HG03378 (cell line): Measurements from ENCODE around the gene LHPP.
A peak's percentile ranks its signal among the peaks of the same experiment; 100 is the strongest.
"Not testable (repeated sequence)": the region's sequence is repeated elsewhere in the genome, so short reads cannot be mapped to it uniquely, and the experiment has no call there.

Experiments used
- ATAC-seq: cut with Tn5 transposase; IDR thresholded peaks from one replicate; pipeline ENCODE4 v1.9.1; 2021; ENCODE audit warnings: mild to moderate bottlenecking, moderate library complexity; ENCODE audit not compliant: unreplicated experiment

Gene LHPP

DNA sequence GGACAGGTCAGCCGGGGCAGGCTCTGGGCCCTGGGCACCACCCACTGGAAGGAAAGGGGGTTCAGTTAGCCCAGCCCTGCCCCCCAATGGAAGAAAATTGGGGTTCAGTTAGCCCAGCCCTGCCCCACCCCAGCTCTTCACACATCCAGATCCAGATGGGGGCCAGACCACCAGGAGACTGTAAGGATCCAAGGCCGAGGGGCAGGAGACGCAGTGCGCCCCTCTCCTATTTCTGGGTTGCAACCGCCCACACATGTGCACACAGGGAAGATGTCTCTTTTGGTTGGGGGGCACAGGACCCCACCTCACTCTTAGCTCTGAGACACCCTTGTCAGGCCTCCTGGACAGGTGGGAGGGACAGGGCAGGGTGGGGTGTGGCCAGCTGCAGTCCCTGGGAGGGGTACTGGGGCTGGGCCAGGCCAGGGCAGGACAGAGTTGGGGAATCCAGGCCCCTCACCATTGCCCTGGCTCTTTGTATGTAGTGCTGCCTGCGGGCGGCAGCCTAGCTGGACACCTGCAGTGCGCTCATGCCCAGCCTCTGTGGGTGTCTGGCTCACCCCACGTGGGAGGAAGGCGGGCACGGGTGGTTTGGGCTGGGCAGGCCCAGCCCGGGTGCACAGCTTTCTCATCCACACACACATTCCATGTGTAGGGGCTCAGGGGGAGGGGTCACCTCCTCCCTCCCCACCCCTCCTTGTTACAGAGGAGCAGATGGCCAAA is 141.2 kb downstream of the LHPP start:
- no peak for ATAC-seq

DNA sequence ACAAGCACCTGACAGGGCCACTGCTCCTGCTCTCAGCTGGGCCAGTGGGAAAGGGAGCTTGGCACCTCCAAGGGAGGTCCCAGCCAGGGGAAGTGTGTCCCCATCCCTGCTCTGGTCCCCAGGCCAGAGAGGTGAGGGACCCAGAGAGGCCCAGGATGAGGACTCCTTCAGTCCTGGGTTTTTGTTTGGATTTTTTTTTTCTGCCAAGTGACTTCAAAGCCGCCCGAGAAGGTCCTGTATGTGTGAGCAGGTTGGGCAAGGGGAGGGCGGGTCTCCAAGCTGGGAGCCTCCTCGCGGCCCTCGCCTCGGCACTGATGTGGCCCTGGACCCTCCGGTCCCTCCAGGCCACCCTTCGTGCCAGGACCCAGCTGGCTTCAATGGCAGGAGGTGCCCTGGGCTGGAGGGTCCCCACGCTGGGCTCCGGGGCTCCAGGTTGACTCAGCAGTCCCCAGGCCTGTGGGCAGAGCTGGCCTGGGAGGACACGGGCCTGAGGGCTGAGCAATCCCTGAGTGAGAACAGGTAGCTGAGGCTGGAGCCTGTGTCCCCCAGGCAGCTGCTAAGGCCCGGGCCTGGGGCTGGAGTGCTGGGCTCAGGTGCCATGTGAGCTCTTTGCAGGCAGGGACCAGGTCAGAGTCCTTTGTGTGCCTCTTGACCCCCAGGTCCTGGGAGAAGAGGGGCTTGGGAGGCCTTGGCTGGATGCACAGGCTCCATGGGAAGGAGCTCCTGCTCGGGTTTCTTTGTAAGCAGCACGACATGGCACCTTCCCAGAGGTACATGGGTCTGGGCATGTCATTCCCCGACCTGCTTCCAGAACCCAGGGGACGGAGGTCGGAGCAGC is 142.0 kb downstream of the LHPP start:
- no peak for ATAC-seq

DNA sequence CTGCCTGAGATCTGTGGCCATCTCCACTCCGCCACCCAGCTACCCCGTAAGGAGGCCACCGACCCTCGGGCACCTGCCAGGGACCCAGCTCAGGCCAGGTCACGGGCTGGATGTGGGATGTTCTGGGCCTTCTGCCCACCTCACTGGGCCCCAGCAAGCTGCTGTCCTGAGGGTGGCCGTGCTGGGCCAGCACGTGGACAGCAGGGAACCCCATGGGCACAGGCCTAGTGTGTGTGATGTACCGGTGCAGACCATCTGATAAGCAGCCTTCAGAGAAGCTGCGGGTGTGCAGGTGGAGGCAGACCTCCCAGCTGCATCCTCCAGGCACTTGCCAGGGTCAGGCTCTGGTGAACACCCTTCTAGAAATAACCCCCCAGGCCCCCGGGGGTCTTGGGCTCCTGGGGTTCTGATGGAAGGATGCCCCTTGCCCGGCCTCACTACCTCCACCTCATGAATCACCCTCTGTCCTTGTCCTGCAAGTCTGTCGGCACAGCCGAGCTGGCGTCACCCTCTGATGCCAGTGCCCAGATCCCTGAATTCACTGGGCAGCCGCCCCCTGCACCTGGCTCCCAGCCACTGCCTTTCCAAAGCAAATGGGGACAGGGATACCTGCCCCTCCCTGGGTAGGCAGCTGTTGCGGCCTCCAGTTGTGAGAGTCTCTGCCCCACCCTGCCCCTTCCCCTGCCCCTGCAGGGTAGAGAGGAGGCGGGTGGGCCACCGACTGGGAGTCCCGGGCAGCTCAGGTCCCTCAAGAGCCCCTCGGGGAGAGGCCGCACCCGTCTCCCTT is 142.8 kb downstream of the LHPP start:
- no peak for ATAC-seq

DNA sequence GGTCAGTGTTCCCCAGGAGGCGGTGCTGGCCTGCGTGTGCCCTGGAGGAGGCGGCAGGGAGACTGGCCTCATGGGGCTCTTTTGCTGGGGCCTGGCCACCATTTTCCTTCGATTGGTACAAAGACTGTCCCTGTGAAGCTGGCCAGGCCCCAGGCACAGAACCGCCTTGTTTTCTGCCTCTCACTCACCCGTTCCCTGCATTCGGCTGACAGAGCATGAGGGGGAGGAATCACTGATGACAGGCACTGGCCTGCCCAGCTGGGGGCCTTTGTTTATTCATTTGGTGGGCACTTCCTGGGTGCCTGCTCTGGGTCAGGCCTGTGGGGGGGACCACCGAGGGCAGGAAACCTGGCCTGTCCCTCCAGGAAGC is 143.4 kb downstream of the LHPP start:
- ATAC-seq = no peak

DNA sequence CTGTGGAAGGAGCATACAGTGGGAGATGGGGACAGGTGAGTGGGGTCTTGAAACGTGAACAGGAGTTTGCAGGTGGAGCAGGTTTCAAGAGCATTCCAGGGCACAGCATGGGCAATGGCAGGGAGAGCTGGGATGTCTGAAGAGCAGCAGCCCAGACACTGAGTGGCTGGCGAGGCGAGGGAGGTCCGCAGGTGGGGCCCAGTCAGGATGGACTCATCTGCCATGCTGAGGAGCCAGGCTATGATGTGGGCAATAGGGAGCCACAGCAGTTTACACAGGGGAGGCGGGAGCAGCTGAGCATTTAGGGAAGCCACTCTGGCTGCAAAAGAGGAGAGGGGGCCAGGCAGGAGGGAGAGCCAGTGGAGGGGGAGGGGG is 143.8 kb downstream of the LHPP start:
- ATAC-seq = no peak

GRCh38 chr10:124605856-124606812 is 144.5 kb downstream of the LHPP start:
- ATAC-seq = no peak

DNA sequence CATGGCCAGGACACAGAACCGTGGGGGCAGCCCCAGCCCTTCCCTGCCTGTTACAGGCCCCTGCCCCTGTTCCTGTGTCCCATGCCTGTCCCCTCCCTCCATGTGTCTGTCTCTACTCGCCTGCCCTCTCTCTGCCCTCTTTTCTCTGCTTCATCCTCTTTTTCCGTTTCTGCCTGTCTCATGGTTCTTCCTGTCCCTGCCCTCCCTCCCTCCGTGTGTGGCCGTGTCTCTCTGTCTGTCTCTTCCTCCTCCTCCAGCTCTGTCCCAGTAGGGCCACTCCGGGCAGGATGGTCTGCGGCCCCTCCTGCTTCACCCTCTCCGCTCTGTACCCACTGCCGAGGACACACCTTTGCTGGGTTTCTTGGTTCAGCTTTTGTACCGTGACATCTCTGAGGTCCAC is 145.2 kb downstream of the LHPP start:
- ATAC-seq = no peak

- no peak for ATAC-seq
These were observed 146.1 kb downstream of the LHPP start for GRCh38 chr10:124607693-124608092.

DNA sequence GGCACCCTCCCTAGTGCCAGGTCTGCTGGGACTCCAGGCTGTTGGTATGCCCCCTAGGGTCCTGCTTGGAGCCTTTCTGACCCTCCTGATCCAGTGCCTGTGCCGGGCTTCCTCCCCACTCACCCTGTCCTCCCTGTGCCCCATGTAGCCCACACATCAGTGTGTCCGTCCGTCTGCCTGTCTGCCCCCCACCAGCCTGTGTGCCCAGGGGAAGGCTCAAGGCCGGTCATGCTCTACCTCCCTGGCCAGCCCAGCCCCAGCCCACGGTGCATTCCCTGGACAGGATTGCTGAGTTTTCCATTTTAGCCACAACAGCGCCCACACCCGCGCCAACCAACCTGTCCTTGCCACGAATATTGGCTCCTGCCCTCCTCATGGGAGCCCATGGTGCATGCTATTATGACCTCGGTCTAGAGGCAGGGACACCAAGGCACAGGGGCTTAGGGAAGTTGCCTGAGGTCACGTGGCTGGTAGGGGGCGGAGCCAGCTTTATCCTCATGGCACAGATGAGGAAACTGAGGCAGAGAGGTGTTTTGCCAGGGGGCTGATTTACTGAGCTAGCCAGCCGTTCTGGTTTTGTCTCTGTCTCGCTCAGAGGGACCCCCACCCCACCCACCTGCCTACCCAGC is 146.6 kb downstream of the LHPP start:
- no peak for ATAC-seq

- no peak for ATAC-seq
These were observed 148.1 kb downstream of the LHPP start for GRCh38 chr10:124609698-124610097.

- not testable (repeated sequence) for ATAC-seq
These were observed 148.6 kb downstream of the LHPP start for GRCh38 chr10:124610186-124610585.

- not testable (repeated sequence) for ATAC-seq
These were observed 149.2 kb downstream of the LHPP start for GRCh38 chr10:124610851-124611250.

- ATAC-seq = no peak
These were observed 150.1 kb downstream of the LHPP start for GRCh38 chr10:124611738-124612137.

DNA sequence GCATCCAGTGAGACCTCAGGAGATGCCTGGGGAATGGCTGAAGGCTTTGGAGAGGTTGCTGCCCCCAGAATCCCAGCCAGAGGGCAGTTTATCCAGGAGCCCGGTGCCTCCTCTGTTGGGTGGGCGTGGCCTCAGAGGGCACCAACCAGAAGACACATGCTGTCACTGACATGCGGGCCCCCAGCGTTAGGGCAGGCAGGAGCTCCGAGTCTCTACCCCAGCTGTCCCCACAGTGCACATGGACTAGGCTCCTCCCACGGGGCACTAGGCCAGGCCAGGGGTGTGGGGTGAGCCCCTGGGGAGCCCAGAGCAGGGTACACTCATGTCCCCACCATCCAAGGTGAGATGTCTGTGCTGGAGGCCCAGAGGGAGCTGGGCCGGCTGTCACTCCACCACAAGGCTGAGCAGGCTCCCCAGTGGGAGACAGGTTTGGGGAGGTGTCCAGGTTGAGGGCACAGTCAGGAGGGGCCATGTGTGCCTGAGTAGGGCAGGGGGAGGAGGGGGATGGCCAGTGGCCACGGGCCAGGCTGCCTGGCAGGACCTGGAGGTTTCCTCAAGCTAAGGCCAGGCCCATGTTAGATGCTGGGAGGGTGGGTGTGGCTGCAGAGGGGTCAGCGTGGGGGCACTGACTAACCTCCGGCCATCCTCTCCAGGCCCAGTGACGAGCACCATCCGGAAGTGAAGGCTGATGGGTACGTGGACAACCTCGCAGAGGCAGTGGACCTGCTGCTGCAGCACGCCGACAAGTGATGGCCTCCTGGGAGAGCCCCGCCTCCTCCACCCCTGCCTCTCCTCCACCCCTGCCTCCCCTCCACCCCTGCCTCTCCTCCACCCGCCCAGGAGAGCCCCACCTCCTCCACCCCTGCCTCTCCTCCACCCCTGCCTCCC is 151.2 kb downstream of the LHPP start:
- ATAC-seq = no peak

DNA sequence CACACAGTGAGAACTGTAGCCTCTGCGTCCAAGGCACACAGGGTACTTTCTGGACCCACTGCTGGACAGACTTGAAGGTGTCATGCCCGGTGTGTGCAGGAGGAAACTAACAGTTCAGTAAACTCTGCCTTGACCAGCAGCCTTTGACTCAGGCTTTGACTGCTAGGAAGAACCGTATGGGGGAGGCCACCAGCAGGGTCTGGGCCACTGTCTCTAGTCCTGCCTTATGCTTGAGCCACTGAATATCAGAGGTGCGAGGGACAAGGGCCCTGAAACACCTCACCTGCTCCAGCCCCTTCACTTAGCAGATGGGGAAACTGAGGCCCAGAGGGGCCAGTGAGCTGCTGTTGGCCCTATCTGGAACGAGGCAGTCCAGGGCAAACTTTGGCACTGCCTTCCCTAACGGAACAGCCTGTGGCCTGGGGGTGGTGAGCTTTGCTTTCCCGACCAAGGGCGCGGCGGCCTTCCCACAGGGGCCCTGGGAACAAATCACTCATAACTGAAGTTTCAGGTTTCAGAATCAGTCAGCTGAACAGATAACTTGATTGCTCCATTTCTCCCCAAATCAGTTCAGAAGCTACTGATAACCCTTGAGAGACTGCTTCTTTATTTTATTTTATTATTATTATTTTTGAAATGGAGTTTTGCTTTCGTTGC is 152.5 kb downstream of the LHPP start:
- ATAC-seq = peak; percentile 63

GRCh38 chr10:124615259-124615658 is 153.6 kb downstream of the LHPP start:
- ATAC-seq = no peak

DNA sequence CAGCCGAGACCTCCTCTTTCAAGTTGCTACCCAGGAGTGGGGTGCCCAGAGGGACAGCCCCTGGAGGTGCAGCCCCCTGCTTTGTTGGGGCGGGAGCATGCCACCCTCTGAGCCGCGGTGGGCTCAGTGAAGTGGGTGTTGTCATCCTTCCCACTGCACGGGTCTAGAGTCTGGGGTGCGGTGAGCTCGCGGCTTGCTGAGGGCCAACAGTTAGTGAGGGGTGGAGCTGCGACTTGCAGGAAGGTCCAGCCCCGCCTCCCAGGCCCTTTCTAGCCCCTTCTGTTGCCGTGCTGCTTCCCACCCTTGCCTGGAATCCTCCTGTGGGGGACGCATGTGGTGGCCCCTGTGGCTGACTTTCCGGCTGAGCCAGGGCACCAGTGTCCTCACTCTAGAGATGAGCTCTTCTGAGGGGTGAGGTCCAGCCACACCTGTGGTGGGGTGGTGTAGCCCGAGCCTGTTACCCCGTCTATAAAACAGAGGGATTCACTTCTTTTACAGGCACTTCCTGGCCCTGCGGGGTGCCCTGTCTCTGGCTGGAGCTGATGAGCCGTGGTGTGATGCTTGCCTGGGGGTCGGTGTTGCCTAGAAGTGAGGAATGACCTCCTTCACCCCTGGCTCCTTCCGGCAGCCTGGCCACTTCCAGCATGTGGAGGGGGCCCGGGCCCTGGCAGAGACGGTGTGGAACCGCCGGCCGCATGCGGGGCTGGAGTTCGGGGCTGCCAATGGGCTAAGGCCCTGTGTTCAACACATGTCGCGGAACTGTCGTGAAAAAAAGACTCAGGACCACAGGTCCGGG is 154.6 kb downstream of the LHPP start:
- no peak for ATAC-seq

GRCh38 chr10:124616836-124617130 is 155.2 kb downstream of the LHPP start:
- ATAC-seq = no peak
